GM21528 (cell line): ENCODE data around the gene APBA1.

Source experiments
- ATAC-seq: cut with Tn5 transposase; IDR thresholded peaks from one replicate; pipeline ENCODE4 v1.9.1; 2021; ENCODE audit warnings: mild to moderate bottlenecking, moderate library complexity; ENCODE audit not compliant: unreplicated experiment, low FRiP score

Gene APBA1

GRCh38 chr9:69580582-69581214 is 91.5 kb downstream of the APBA1 start:
- no peak for ATAC-seq

GRCh38 chr9:69579760-69580581 is 92.2 kb downstream of the APBA1 start:
- no peak for ATAC-seq

- no peak for ATAC-seq
Observed at GRCh38 chr9:69579032-69579758, 93.0 kb downstream of the APBA1 start.

- ATAC-seq, result no peak
Observed at GRCh38 chr9:69578026-69578425, 94.1 kb downstream of the APBA1 start.

GRCh38 chr9:69577123-69577522 is 95.0 kb downstream of the APBA1 start:
- no peak for ATAC-seq

GRCh38 chr9:69574057-69574456 is 98.1 kb downstream of the APBA1 start:
- no peak for ATAC-seq

GRCh38 chr9:69573651-69574050 is 98.5 kb downstream of the APBA1 start:
- ATAC-seq, result no peak

GRCh38 chr9:69572611-69573010 is 99.6 kb downstream of the APBA1 start:
- no peak for ATAC-seq

- no peak for ATAC-seq
Observed at GRCh38 chr9:69571032-69571431, 101.1 kb downstream of the APBA1 start.

GRCh38 chr9:69569738-69570451 is 102.3 kb downstream of the APBA1 start:
- no peak for ATAC-seq

- ATAC-seq, result no peak
Observed at GRCh38 chr9:69564557-69564956, 107.6 kb downstream of the APBA1 start.

- ATAC-seq, result no peak
Observed at GRCh38 chr9:69559126-69559525, 113.0 kb downstream of the APBA1 start.

GRCh38 chr9:69556707-69557106 is 115.5 kb downstream of the APBA1 start:
- ATAC-seq, result no peak

- ATAC-seq, result no peak
Observed at GRCh38 chr9:69555802-69556201, 116.4 kb downstream of the APBA1 start.

GRCh38 chr9:69554945-69555344 is 117.2 kb downstream of the APBA1 start:
- no peak for ATAC-seq

- no peak for ATAC-seq
Observed at GRCh38 chr9:69549310-69550202, 122.6 kb downstream of the APBA1 start.

- no peak for ATAC-seq
Observed at GRCh38 chr9:69548681-69549080, 123.5 kb downstream of the APBA1 start.

- ATAC-seq, result no peak
Observed at GRCh38 chr9:69546265-69546664, 125.9 kb downstream of the APBA1 start.

GRCh38 chr9:69542942-69543704 is 129.0 kb downstream of the APBA1 start:
- no peak for ATAC-seq
